NOMO-1 treated with DMSO at 0.1 percent for 48 hours (cell line): ENCODE measurements around the gene C6orf89.

Experiments used
- DNase-seq: peaks from one replicate; lab custom pipeline; 2025; ENCODE audit not compliant: unreplicated experiment; lab: John Stamatoyannopoulos, UW

C6orf89 gene, protein sequence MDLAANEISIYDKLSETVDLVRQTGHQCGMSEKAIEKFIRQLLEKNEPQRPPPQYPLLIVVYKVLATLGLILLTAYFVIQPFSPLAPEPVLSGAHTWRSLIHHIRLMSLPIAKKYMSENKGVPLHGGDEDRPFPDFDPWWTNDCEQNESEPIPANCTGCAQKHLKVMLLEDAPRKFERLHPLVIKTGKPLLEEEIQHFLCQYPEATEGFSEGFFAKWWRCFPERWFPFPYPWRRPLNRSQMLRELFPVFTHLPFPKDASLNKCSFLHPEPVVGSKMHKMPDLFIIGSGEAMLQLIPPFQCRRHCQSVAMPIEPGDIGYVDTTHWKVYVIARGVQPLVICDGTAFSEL

GRCh38 chr6:36885461-36886401 is at the start of gene C6orf89:
C6orf89 (plus strand) TSS chr6:36885952; CDS start chr6:36899445, 13,493 bp downstream.
- DNase-seq, result peak; percentile 98

DNA sequence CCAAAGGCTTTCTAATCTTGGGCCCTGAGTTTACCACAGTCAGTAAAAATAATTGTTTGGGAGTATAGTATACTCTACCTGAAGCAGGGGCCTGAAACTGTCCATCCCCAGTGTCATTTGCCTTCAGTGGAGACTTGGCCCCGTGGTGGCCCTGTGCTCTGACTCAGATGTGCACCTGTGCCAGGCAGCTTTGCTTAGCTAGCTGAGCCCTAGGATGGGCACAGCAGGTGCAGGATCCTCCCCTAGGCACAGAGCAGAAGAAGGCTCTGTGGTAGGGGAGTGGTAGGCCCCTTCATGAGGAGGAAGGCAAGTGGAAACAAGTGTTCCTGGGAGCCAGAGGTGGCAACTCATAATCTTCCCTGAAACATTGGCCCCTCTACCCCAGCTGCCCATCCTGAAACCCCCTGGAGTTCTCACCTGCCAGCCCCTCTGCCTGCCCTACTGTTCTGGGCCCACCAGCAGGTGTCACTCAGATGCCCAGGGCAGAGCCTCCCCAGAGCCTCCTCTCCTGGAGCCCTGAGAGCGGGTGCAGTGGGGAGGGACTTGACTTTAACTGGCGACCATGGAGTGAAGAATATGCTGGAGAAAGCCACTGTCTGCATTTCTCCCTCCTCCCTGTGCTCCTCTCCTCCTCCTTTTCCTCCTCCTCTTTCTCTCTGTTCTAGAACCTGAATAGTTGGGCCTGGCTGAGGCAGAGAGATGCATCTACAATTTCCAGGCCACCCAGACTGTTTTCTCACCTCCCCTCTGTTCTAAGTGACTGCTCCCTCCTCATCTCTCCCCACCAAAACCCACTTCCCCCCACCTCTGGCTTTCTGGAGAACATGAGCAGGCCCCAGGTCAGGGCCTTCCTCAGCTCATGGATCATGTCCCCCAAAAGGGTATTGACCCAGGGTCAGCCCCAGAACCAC is 49.4 kb upstream of the C6orf89 start:
- DNase-seq, result no peak

GRCh38 chr6:36837022-36837339 is 48.8 kb upstream of the C6orf89 start:
- DNase-seq, result no peak

DNA sequence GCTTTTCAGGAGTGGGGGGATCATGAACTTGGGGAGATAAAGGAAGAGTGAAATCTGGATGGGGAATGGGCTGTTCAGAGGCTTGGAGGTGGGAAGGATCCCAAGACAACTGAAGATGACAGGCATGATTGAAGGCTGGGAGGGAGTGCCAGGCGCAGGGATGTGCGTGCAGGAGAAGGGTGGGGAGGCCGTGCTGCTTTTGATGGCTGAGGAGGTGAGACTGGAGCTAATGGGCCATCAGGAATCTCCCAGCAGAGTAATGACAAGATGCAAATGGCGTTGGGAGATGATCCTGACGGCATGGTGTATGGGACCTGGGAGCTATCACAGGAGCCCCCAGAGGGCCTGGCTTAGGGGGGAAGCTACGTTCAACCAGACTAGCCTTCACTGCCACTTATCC is 48.1 kb upstream of the C6orf89 start:
- no peak for DNase-seq

DNA sequence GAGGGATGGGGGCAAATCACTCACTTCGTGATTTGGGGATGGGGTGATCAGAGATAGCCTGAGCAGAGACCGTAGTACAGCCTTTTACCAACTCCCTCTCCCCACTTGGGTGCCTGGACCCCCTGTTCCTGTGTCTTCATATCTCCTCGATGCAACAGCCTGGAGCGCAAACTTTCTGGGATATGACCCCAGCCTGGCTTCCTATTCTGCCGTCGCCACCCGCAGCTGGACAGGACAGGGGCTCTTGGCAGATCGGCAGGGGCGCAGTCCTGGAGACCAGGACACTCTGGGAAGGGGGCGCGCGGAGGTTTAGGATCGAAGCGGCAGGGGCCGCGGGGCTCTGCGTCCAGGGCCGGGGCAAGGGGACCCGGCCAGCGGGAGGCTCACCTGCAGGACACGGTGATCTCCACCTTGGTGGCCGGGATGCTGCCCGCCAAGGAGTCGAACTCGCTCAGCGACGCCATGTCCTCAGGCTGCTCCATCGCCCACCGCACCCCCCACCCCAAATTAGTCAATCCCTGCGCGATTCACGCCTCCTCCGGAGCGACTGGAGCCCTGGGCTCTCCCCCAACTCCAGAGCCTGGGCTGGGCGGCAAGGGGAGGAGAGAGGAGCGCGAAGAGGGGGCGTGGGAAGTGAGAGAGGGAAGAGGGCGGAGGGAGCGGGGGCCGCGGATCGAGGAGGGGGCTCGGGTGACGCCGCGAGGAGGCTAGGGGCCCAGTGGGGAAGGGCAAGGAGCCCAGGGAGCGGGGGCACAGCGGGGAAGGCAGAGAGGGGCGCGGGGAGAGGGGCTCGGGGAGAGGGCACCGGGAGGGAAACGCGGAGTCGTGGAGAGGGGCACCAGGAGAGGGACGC is 46.6 kb upstream of the C6orf89 start, which contains the start of gene CPNE5:
TSS of gene CPNE5 (minus strand) at position 549 of the 853 bp plus-strand sequence. CDS start at position 482, 67 bp downstream.
- DNase-seq, result no peak

DNA sequence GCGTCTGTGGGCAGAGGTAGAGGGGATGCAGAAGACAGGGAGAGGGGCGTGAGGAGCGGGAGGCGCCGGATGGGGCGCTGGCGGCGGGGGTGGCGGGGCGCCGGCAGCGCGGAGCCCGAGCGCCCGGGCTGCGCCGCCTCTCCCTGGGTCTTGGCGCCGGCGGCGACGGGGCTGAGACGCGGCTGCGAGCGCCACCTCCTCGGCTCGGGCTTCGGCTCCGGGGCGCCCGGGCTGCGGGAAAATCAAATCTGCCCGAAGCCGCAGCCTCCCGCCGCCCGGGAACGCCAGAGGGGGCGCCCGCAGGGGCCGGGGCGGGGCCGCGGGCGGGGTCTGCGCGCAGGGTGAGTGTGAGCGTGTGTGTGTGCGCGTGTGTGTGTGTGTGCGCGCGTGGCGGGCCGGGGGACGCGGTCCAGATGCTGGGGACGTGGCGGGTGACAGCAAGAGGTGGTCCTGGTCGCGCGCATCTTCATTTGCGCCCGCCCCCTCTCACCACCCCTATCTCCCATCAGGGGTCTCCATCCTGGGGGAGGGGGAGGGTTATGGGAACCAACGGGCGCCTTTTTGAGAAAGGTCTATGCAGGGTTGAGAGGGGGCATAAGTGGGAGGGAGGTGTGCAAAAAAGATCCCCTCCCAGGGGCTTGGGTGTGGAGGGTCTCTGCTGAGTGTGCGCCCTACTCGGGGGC is 45.9 kb upstream of the C6orf89 start:
- peak; percentile 23 for DNase-seq

GRCh38 chr6:36840432-36841403 is 45.0 kb upstream of the C6orf89 start:
- no peak for DNase-seq

DNA sequence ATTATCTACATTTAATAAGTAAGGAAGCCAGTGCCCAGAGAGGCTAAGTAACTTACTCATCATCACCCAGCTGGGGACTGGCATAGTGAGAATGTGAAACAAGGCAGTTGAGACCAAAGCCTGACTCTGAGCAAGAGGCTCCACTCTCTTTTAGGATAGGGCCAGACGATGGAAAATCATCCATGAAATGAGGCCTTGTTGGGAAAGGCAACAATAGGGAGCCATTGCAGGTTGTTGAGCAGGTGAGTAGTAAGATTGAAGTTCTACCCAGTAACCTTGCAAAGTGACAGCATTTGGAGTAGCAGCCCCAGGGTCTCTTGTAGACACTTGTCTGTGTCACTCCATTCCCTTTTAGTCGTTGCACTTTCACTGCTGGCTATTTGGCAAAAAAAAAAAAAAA is 44.0 kb upstream of the C6orf89 start:
- no peak for DNase-seq

GRCh38 chr6:36843170-36843569 is 42.6 kb upstream of the C6orf89 start:
- DNase-seq, result no peak

GRCh38 chr6:36844232-36845170 is 41.3 kb upstream of the C6orf89 start:
- no peak for DNase-seq

DNA sequence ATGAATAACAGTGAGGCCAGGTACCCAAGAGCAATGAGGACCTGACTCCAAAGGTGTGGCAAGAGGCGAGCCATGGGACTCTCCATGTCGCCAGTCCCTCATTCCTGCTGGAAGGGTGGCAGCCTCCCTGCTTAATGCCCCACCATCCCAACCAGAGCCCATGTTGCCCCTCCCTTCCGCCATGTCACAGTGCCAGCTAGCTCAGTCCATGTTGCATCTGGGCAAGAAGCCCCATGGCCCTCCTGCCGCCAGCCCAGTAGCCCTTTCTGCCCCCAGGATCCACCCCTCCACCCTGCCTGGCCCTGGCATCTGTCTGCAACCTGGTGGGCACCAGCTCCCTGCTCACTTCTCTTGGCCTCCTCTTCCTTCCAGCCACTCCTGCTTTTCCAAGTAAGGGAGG is 40.5 kb upstream of the C6orf89 start:
- no peak for DNase-seq

DNA sequence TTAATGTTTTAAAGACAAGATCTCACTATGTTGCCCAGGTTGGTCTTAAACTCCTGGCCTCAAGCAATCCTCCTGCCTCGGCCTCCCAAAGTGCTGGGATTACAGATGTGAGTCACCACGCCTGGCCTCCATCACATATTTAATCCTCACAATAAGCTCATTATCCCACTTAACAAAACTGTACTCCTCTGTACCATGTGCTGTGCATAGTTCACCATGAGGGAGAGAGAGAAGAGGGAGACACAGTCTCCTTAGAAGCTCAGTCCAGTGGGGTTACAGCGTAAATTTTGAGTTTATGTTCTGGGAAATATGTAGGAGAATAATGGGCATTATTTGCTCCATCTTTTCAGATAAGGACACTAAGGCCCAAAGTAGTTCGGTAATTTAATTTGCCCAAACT is 38.6 kb upstream of the C6orf89 start:
- no peak for DNase-seq

DNA sequence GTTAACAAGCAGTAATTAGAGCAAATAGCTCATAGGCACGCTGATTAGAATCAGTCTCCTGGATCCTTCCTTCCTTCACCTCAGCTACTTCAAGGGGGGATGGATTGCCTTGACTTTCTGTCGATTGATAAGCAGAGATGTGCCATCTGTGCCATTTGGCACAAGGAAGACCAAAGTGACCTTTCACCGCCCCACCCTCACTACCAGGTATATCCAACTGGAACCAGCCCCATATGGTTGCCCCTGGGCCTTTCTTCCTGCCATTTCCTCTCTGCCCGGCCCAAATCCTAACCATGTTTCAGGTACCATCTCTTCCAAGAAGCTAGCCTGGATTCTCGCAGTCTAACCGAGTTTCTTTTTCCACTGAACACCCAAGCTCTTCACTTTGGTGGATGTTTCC is 37.8 kb upstream of the C6orf89 start:
- DNase-seq, result no peak

- no peak for DNase-seq
Observed at GRCh38 chr6:36848658-36849441, 36.9 kb upstream of the C6orf89 start.

GRCh38 chr6:36850021-36850420 is 35.7 kb upstream of the C6orf89 start:
- DNase-seq, result peak; percentile 49

GRCh38 chr6:36851149-36851614 is 34.6 kb upstream of the C6orf89 start:
- DNase-seq, result peak; percentile 52
